Left lobe of liver (tissue), 2 donors: Measurements from ENCODE around the gene SNX30. TPM values are rescaled to one million over a fixed set of nuclear protein-coding genes. Genes with fewer than 3 reads are reported as not detected.

ENCODE experiments used
- ATAC-seq: fragments of 200-7000 bp; cut with Tn5 transposase; one replicate; pipeline ENCODE4 v1.9.1; 2020; ENCODE audit warnings: mild to moderate bottlenecking, moderate library complexity
- DNase-seq: peaks from one replicate; pipeline ENCODE4 v3.0.0-alpha.2; 2020; ENCODE audit warnings: low spot score
- total RNA-seq: library from RNA; stranded (reverse); gene quantifications from one replicate; pipeline ENCODE4 v1.2.1, GENCODE V29; 2021
- donor health status: DM: no; HTN: no; CAD: no; lungs with moderate emphysema.
- donor health status: DM: no; HTN: yes; CAD: no.

Gene SNX30
- total RNA-seq, 1 donor from 2014 or later: 6.0 TPM

DNA sequence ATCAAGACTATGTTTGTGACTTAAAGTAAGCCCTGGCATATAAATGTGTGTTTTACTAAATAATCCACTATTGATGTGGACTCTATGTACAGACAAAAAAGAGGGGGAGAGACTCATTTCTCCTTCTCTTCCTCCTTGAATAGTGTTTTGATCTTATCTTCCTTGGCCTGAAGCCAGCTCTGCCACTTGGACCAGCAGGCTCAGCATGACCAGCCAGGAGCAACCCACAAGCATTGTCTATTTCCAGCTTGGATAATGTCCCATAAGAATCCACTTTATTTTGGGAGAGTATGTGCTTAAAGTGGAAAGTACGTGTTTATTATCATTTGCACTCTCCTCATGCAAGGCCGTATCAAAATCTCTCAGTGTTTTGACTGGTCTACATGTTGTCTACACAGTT, 164.0 kb downstream of the SNX30 start:
- ATAC-seq: no peak
- no peak for DNase-seq

DNA sequence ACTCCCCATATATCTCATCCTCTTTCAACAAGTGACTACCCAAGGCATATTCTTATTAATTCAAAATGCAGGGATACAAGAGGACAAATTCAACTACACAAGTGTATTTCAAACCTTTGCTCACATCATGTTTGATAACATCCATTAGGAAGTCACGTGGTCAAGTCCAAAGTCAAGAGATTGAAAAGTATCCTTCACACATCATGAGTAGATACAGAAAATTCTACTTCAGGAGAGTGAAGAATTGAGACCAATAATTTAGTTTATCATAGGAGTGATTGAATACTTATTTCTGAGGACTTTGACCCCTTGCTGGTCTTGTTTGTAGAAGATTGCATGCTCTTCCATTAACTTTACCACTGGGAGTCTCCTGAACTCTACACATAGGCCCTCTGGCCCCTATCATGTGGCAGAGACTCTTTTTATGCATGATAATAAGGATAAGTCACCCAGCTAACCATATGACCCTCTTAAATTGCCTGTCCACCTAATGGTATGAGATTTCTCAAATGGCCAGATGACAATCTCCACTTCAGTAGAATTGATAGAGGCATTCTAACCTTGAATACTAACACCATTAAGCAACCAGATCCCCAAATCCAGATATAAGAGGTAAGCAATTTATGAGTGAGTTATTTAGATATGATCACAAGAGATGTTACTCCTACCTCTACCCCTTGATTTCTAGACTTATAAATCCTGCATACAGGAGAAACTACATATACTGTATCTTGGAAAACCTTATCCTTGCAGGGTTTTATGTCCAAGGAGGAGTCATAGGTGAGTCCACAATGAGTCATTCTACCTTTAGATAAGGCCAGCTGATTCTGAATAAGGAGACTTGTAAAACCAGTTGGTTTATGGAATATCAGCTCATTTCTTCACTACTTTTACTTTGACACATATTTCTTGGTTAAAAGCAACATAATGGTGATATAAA, 166.8 kb downstream of the SNX30 start:
- ATAC-seq (no peak), DNase-seq (no peak)

DNA sequence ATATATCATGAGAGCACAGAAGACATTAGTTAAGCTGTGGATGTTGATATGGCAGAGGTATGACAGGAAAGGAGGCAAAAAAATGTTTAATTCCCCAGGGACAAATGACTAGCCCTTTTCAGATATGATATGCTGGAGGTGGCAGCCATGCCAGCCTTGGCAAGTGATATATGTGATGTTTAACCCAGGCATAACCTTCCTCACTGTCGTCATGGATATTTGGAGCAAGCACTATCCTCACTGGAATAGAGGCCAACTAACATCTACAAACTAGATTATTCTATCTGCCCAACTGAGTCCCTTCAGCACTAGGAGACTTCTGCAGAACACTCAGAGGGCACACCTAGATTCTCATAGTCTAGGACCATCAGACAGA, 167.4 kb downstream of the SNX30 start:
- no peak for ATAC-seq

DNA sequence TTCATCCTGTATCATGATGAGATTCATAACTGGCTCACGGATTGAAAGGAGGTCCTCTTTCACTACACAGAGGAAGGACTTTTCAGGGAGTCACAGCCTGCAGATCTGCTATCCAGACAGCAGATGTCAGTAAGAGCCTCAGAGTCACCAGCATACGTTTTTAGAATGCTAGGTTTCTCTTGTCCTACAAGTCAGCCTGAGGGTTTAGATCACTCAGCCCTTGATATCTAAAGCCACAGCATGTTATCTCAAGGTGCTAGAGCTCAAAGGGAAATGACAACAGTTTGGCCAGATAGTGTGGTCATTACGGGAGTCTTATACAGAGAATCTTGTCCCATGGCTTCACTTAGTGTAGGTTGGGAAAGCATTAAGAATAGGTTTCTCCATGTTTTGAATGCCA, 171.0 kb downstream of the SNX30 start:
- DNase-seq (no peak), ATAC-seq (peak; percentile 89)

More for the DNA sequence above, 167.4 kb downstream of the SNX30 start:
- no peak for DNase-seq

Other genes starting within 250 kb of the SNX30 start
- gene INIP, start 32.6 kb upstream of the SNX30 start, total RNA-seq: 7.3 TPM
- not detected for gene SLC46A2, start 140.1 kb downstream of the SNX30 start, total RNA-seq